ENCODE measurements around the gene CDK11B. TPM values are rescaled to one million over a fixed set of nuclear protein-coding genes. Genes with fewer than 3 reads are reported as not detected.
"Not testable (repeated sequence)": the region's sequence is repeated elsewhere in the genome, so short reads cannot be mapped to it uniquely, and the experiment has no call there.

The CDK11B gene
- total RNA-seq, 1 donor from 2014 or later = 10.4 TPM

DNA sequence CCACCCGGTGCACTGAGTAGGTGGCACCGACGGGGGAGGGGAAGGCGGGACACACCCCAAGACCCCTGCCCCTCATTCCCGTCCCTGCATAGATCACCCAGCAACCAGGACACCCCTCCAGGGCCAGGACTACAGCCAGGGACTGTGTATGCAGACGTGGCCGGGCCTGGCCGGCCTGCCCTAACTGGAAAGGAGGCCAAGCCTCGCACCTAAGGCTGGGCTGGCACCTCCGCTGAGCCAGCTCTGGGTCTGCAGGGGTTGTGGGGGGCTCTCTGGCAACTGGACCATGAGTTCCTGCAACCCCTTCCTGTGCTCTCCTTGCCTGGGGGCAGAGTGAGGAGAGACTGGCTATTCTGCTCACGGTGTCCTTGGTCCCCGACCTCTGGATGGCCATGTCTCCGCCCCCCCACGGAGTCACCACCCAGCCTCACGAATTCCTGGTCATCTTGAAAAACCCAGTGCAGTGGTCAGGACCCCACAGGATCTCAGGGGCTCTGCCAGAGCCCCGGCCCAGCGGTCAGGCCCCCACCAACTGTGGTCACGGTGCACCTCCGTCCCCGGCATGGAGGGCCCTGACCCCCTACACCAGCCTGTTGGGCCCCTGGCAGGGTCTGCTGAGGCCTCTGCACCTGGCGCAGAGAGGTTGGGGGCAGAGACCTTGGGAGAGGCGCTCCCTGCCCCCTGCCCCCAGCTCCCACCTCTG is 57.8 kb downstream of the CDK11B start:
- no peak for DNase-seq (ENCODE audit: low read depth, low spot score)

DNA sequence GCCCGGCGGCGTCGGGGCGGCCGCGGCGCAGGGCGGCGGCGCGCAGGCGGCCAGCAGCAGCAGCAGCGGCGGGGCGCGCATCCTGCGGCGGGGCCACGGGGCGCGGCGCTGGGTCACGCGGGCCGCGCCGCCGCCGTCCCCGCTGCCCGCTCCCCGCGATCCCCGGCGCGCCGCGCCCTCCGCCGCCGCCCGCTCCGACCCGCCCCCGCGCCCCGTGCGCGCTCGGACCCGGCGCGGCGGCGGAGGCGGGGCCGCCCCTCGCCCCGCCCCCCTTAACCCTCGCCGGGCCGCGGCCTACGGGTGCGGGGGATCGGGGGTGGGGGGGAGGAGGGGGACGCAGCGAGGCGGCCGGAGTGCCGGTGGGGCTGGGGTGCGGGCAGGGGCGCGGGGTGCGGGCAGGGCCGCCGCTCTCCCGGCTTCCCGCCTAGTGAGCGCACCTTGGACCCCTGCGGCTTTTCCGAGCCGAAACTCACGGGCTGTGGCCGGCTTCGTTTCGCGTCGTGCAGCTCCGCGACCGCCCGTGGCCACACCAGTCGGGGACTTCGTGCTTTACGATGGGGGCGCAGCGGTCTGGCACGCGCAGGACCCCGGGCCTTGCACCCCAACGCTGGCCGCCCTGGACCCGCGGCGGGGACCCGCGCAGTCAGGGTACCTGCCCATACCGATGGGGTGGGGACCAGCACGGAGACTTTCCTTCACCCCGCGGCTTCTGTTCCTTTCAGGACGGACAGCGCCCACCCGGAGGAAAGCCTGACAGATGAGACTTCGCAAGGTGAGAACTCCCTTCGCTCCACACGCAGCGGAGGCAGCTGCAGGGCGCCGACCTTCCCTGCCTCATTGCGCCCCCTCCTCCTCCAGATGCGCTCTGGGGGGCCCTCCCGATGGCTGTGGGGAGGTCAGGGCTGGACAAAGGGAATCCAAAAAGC is 58.6 kb downstream of the CDK11B start, which contains the start of gene FNDC10:
Gene FNDC10 (minus strand): TSS at position 201 of the 926 bp plus-strand sequence. CDS start 120 bp downstream, at position 81.
- no peak for DNase-seq (ENCODE audit: low read depth, low spot score)

DNA sequence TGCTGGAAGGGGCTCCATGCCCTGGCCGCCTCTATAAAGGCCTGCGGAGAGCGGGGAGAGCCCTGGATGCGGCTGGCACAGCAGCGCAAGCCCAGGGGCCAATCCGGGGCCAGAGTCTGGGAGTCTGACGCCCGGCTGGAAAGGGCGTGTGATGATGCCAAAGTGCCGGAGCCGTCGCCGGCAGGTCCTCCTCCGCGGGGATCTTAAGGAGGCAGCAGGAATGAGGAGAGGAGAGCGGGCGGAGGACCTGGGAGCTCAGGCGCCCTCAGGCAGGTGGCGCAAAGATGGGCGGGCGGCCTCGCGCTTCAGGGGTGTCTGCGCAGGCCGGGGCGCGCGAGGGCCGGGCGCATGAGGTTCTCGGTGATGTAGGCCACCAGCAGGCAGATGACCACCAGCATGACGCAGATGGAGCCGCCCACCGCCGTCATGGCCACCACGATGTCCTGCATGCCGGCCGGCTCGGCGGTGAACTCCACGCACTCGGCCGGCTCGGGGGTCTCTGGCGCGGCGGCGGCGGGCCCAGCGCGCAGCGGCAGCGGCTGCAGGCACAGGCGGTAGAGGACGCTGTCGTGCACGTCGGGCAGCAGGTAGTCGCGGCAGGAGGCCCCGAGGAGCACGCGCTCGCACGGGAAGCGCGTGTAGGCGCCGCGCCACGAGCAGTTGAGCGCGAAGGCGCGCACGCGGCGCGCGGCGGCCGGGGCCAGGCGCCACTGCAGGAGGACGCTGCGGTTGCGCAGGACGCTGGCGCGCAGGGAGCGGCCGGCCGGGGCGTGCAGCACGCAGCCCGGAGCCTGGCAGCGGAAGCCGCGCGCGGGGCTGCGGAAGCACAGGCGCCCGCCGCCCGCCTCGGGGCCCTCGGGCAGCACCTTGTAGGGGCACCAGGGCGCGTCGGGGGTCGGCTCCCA is 59.5 kb downstream of the CDK11B start:
- no peak for DNase-seq (ENCODE audit: low read depth, low spot score)

DNA sequence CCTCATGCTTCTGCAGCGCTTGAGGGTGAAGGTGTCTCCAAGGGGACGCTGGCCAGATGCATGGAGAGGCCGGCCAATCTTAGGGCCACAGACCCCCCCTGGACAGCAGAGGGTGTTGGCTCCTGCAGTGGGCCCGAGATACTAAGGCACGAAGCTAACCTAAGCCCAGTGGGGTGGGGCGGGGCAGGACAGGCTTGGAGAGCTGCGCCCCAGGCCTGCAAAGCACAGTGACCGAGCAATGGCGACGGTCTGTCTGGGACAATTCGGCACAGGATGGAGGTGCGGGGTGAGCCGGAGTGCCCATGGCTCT is 60.1 kb downstream of the CDK11B start:
- DNase-seq (ENCODE audit: low read depth, low spot score) = no peak

GRCh38 chr1:1598051-1598719 is 60.6 kb downstream of the CDK11B start:
- no peak for DNase-seq (ENCODE audit: low read depth, low spot score)

- no peak for DNase-seq (ENCODE audit: low read depth, low spot score)
Measured at GRCh38 chr1:1597275-1597930, 61.4 kb downstream of the CDK11B start.

GRCh38 chr1:1596493-1597274 is 62.1 kb downstream of the CDK11B start:
- DNase-seq (ENCODE audit: low read depth, low spot score) = no peak

DNA sequence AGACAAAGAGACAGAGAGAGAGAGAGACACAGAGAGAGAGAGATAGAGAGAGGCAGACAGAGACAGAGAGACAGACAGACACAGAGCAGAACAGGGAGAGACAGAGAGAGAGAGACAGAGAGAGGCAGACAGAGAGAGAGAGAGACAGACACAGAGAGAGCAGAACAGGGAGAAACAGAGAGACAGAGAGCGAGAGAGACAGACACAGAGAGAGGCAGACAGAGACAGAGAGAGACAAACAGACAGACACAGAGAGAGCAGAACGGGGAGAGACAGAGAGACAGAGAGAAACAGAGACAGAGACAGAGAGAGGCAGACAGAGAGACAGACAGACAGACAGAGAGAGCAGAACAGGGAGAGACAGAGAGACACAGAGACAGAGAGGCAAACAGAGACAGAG is 63.5 kb downstream of the CDK11B start:
- DNase-seq (ENCODE audit: low read depth, low spot score) = not testable (repeated sequence)

GRCh38 chr1:1594602-1595260 is 64.1 kb downstream of the CDK11B start:
- DNase-seq (ENCODE audit: low read depth, low spot score) = no peak

DNA sequence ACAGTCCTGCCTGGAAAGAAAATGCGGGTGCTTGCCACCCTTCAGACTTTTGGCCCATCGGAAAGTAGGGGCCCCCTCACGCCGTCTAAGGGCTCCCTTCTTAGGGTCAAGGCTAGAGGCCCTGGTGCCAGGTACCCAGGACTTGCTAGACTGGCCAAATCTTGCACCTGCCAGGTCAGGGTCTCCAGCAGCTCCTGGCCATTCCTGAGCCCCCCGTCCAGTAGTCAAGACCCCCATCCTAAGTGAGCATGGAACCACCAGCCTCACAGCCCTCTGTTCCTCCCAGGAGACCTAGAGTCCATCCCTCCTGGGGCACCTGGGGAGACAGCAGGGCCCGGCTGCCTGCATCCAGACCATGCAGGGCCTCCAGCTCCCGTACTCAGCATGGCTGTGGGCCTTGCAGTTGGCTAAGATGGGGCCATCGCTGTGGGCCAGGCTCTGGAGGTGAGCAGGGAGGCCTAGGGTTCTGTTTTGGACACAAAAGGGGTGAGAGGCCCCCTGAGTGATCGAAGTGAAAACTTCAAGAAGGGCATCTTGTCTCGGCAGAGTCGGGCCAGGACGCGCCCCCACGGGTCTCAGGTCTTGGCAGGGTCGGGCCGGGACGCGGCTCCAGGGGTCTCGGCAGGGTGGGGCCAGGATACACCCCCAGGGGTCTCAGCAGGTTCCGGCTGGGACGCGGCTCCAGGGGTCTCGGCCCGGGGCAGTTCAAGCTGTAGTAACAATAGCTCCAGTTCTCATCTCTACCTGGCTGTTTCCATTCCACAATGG is 64.8 kb downstream of the CDK11B start:
- no peak for DNase-seq (ENCODE audit: low read depth, low spot score)

DNA sequence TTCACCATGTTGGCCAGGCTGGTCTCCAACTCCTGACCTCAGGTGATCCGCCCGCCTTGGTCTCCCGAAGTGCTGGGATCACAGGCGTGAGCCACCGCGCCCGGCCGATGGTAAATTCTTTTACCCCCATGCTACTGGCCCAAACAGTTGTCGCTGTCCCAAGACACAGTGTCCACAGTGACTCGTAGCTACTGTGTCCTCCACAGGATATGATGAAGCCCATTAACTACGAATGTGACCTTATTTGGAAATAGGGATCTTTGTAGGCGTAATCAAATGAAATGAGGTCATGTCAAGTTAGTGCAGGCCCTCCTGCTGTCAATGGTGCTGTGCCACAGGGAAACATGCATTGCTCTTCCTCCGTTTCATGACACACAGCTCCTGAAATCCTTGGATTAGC is 67.4 kb downstream of the CDK11B start:
- no peak for DNase-seq (ENCODE audit: low read depth, low spot score)

Other genes with a start within 250 kb of the CDK11B start
- 0.07 and 0.14 TPM in 2 replicates for gene ANKRD65, start 237.7 kb downstream of the CDK11B start, total RNA-seq
- gene VWA1, start 223.3 kb downstream of the CDK11B start, total RNA-seq = 1.6 and 1.7 TPM in 2 replicates
- gene ATAD3C, start 209.3 kb downstream of the CDK11B start, total RNA-seq = 0.20 TPM in 1 of 2 replicates, not detected in the other
- 23.6 and 32.2 TPM in 2 replicates for gene ATAD3B, start 187.2 kb downstream of the CDK11B start, total RNA-seq
- gene ATAD3A, start 146.8 kb downstream of the CDK11B start, total RNA-seq = 64.1 and 64.7 TPM in 2 replicates
- gene TMEM240, start 118.4 kb downstream of the CDK11B start, total RNA-seq = 2.2 and 3.0 TPM in 2 replicates
- gene SSU72, start 84.1 kb downstream of the CDK11B start, total RNA-seq = 75.0 and 92.4 TPM in 2 replicates
- 0.14 and 0.33 TPM in 2 replicates for gene FNDC10, start 58.9 kb downstream of the CDK11B start, total RNA-seq
- gene MIB2, start 43.5 kb downstream of the CDK11B start, total RNA-seq = 30.7 and 43.6 TPM in 2 replicates
- 0.33 TPM in 1 of 2 replicates, not detected in the other for gene MMP23B, start 26.8 kb downstream of the CDK11B start, total RNA-seq
- gene SLC35E2B, start 33.8 kb upstream of the CDK11B start, total RNA-seq = 20.6 and 21.8 TPM in 2 replicates
- gene CDK11A, start 65.4 kb upstream of the CDK11B start, total RNA-seq = 8.1 and 15.9 TPM in 2 replicates
- gene NADK, start 119.5 kb upstream of the CDK11B start, total RNA-seq = 47.3 and 56.7 TPM in 2 replicates
- gene GNB1, start 232.1 kb upstream of the CDK11B start, total RNA-seq = 99.8 and 110 TPM in 2 replicates